ENCODE results near the gene CMBL. TPM values are rescaled to one million over a fixed set of nuclear protein-coding genes. Genes with fewer than 3 reads are reported as not detected.
A peak's percentile ranks its signal among the peaks of the same experiment; 100 is the strongest.

The CMBL gene
- total and polyA plus RNA-seq, 5 donors from 2014 or later = 0.13 to 0.59 (median 0.33) TPM; not detected in 2

GRCh38 chr5:10283927-10284635, 23.6 kb downstream of the CMBL start:
- Histone ChIP-seq H3K4me3 (ENCODE audit: low read depth, low read length) (peak overlapping the region; percentile 2), H3K27me3 (ENCODE audit: control insufficient read depth, insufficient read depth, low read length) (no peaks in the 10 kb centered on the region), H3K27ac (ENCODE audit: insufficient read depth, low read length, poor library complexity, severe bottlenecking) (no peak overlapping the region), H3K9me3 (ENCODE audit: control insufficient read depth in 2 of 2, low read length in 2 of 2) (no peaks in the 10 kb centered on the region), H3K36me3 (ENCODE audit: control insufficient read depth, insufficient read depth, low read length) (no peaks in the 10 kb centered on the region), H3K4me1 (ENCODE audit: control insufficient read depth, insufficient read depth, low read length, poor library complexity, severe bottlenecking) (peaks cover 6% of the 10 kb centered on the region)
- DNase-seq (peak; percentile 58 to 83 (median 72)), ATAC-seq (ENCODE audit: low read depth in 2 of 2) (peak; percentile 86 to 90)
- H3K27ac Mint-ChIP-seq = peak overlapping the region in 2 of 3 donors; percentile 22 to 40
- peaks cover 5% of the 10 kb centered on the region for H3K27me3 Mint-ChIP-seq
- H3K4me3 Mint-ChIP-seq = no peak overlapping the region
- H3K36me3 Mint-ChIP-seq = no peaks in the 10 kb centered on the region
- peaks cover 0 to 16% (median 5%) of the 10 kb centered on the region in 4 donors for H3K4me1 Mint-ChIP-seq
- H3K9me3 Mint-ChIP-seq = no peaks in the 10 kb centered on the region

GRCh38 chr5:10279925-10280720, 27.6 kb downstream of the CMBL start:
- ATAC-seq (ENCODE audit: low read depth in 2 of 2) (no peak), DNase-seq (no peak)
- no peak overlapping the region for H3K27ac Mint-ChIP-seq
- H3K27me3 Mint-ChIP-seq = no peaks in the 10 kb centered on the region
- Histone ChIP-seq H3K27ac (ENCODE audit: insufficient read depth, low read length, poor library complexity, severe bottlenecking) (no peak overlapping the region), H3K9me3 (ENCODE audit: control insufficient read depth in 2 of 2, low read length in 2 of 2) (no peaks in the 10 kb centered on the region), H3K27me3 (ENCODE audit: control insufficient read depth, insufficient read depth, low read length) (no peaks in the 10 kb centered on the region), H3K4me1 (ENCODE audit: control insufficient read depth, insufficient read depth, low read length, poor library complexity, severe bottlenecking) (peaks cover 6% of the 10 kb centered on the region), H3K4me3 (ENCODE audit: low read depth, low read length) (no peak overlapping the region), H3K36me3 (ENCODE audit: control insufficient read depth, insufficient read depth, low read length) (no peaks in the 10 kb centered on the region)
- no peaks in the 10 kb centered on the region for H3K9me3 Mint-ChIP-seq
- no peaks in the 10 kb centered on the region for H3K36me3 Mint-ChIP-seq
- H3K4me1 Mint-ChIP-seq = peaks cover 0 to 19% (median 5%) of the 10 kb centered on the region in 4 donors
- H3K4me3 Mint-ChIP-seq = no peak overlapping the region

GRCh38 chr5:10279328-10279727, 28.4 kb downstream of the CMBL start:
- DNase-seq = no peak
- Histone ChIP-seq H3K4me1 (ENCODE audit: control insufficient read depth, insufficient read depth, low read length, poor library complexity, severe bottlenecking) (peaks cover 6% of the 10 kb centered on the region), H3K4me3 (ENCODE audit: low read depth, low read length) (no peak overlapping the region), H3K9me3 (ENCODE audit: control insufficient read depth in 2 of 2, low read length in 2 of 2) (no peaks in the 10 kb centered on the region), H3K27me3 (ENCODE audit: control insufficient read depth, insufficient read depth, low read length) (no peaks in the 10 kb centered on the region), H3K36me3 (ENCODE audit: control insufficient read depth, insufficient read depth, low read length) (no peaks in the 10 kb centered on the region), H3K27ac (ENCODE audit: insufficient read depth, low read length, poor library complexity, severe bottlenecking) (no peak overlapping the region)
- H3K4me3 Mint-ChIP-seq = no peak overlapping the region
- no peaks in the 10 kb centered on the region for H3K36me3 Mint-ChIP-seq
- no peaks in the 10 kb centered on the region for H3K9me3 Mint-ChIP-seq
- no peaks in the 10 kb centered on the region for H3K27me3 Mint-ChIP-seq
- ATAC-seq (ENCODE audit: low read depth in 2 of 2) = no peak
- no peak overlapping the region for H3K27ac Mint-ChIP-seq
- peaks cover 0 to 24% (median 7%) of the 10 kb centered on the region in 4 donors for H3K4me1 Mint-ChIP-seq

GRCh38 chr5:10278658-10279279, 28.9 kb downstream of the CMBL start:
- DNase-seq (no peak), ATAC-seq (ENCODE audit: low read depth in 2 of 2) (no peak)
- no peaks in the 10 kb centered on the region for H3K36me3 ChIP-seq (ENCODE audit: control insufficient read depth, insufficient read depth, low read length)
- no peaks in the 10 kb centered on the region for H3K27me3 Mint-ChIP-seq
- H3K9me3 Mint-ChIP-seq = peaks cover 0 to 4% (median 0%) of the 10 kb centered on the region in 7 donors
- H3K4me1 Mint-ChIP-seq = peaks cover 0 to 20% (median 5%) of the 10 kb centered on the region in 4 donors
- no peak overlapping the region for H3K27ac ChIP-seq (ENCODE audit: insufficient read depth, low read length, poor library complexity, severe bottlenecking)
- no peaks in the 10 kb centered on the region for H3K36me3 Mint-ChIP-seq
- peaks cover 1% of the 10 kb centered on the region for H3K4me1 ChIP-seq (ENCODE audit: control insufficient read depth, insufficient read depth, low read length, poor library complexity, severe bottlenecking)
- H3K4me3 ChIP-seq (ENCODE audit: low read depth, low read length) = no peak overlapping the region
- no peaks in the 10 kb centered on the region for H3K27me3 ChIP-seq (ENCODE audit: control insufficient read depth, insufficient read depth, low read length)
- H3K27ac Mint-ChIP-seq = no peak overlapping the region
- no peak overlapping the region for H3K4me3 Mint-ChIP-seq
- H3K9me3 ChIP-seq (ENCODE audit: control insufficient read depth in 2 of 2, low read length in 2 of 2) = no peaks in the 10 kb centered on the region

- Histone ChIP-seq H3K27me3 (ENCODE audit: control insufficient read depth, insufficient read depth, low read length) (no peaks in the 10 kb centered on the region), H3K4me3 (ENCODE audit: low read depth, low read length) (no peak overlapping the region), H3K27ac (ENCODE audit: insufficient read depth, low read length, poor library complexity, severe bottlenecking) (no peak overlapping the region), H3K9me3 (ENCODE audit: control insufficient read depth in 2 of 2, low read length in 2 of 2) (no peaks in the 10 kb centered on the region), H3K4me1 (ENCODE audit: control insufficient read depth, insufficient read depth, low read length, poor library complexity, severe bottlenecking) (no peaks in the 10 kb centered on the region), H3K36me3 (ENCODE audit: control insufficient read depth, insufficient read depth, low read length) (no peaks in the 10 kb centered on the region)
- peaks cover 0 to 21% (median 2%) of the 10 kb centered on the region in 4 donors for H3K4me1 Mint-ChIP-seq
- ATAC-seq (ENCODE audit: low read depth in 2 of 2) = no peak
- H3K27me3 Mint-ChIP-seq = peaks cover 4% of the 10 kb centered on the region
- DNase-seq = no peak
- H3K36me3 Mint-ChIP-seq = no peaks in the 10 kb centered on the region
- no peak overlapping the region for H3K4me3 Mint-ChIP-seq
- no peak overlapping the region for H3K27ac Mint-ChIP-seq
- peaks cover 0 to 5% (median 0%) of the 10 kb centered on the region in 7 donors for H3K9me3 Mint-ChIP-seq
These were observed 29.7 kb downstream of the CMBL start for GRCh38 chr5:10277773-10278630.

- no peak overlapping the region for H3K4me3 ChIP-seq (ENCODE audit: low read depth, low read length)
- H3K27ac Mint-ChIP-seq = no peak overlapping the region
- H3K4me1 Mint-ChIP-seq = peaks cover 0 to 24% (median 2%) of the 10 kb centered on the region in 4 donors
- H3K9me3 ChIP-seq (ENCODE audit: control insufficient read depth in 2 of 2, low read length in 2 of 2) = no peaks in the 10 kb centered on the region
- H3K36me3 ChIP-seq (ENCODE audit: control insufficient read depth, insufficient read depth, low read length) = no peaks in the 10 kb centered on the region
- DNase-seq = no peak
- no peaks in the 10 kb centered on the region for H3K36me3 Mint-ChIP-seq
- peaks cover 9% of the 10 kb centered on the region for H3K27me3 Mint-ChIP-seq
- peaks cover 0 to 5% (median 0%) of the 10 kb centered on the region in 7 donors for H3K9me3 Mint-ChIP-seq
- no peaks in the 10 kb centered on the region for H3K4me1 ChIP-seq (ENCODE audit: control insufficient read depth, insufficient read depth, low read length, poor library complexity, severe bottlenecking)
- no peak overlapping the region for H3K27ac ChIP-seq (ENCODE audit: insufficient read depth, low read length, poor library complexity, severe bottlenecking)
- no peak for ATAC-seq (ENCODE audit: low read depth in 2 of 2)
- H3K4me3 Mint-ChIP-seq = no peak overlapping the region
- no peaks in the 10 kb centered on the region for H3K27me3 ChIP-seq (ENCODE audit: control insufficient read depth, insufficient read depth, low read length)
These were observed 31.0 kb downstream of the CMBL start for GRCh38 chr5:10276691-10277090.

GRCh38 chr5:10275991-10276390, 31.7 kb downstream of the CMBL start:
- Mint-ChIP-seq H3K27ac (peak overlapping the region in 1 of 3 donors; percentile 29), H3K27me3 (peaks cover 9% of the 10 kb centered on the region), H3K9me3 (peaks cover 0 to 5% (median 0%) of the 10 kb centered on the region in 7 donors), H3K4me3 (no peak overlapping the region), H3K4me1 (peaks cover 0 to 24% (median 2%) of the 10 kb centered on the region in 4 donors), H3K36me3 (no peaks in the 10 kb centered on the region)
- Histone ChIP-seq H3K27ac (ENCODE audit: insufficient read depth, low read length, poor library complexity, severe bottlenecking) (no peak overlapping the region), H3K4me3 (ENCODE audit: low read depth, low read length) (no peak overlapping the region), H3K4me1 (ENCODE audit: control insufficient read depth, insufficient read depth, low read length, poor library complexity, severe bottlenecking) (no peaks in the 10 kb centered on the region), H3K27me3 (ENCODE audit: control insufficient read depth, insufficient read depth, low read length) (no peaks in the 10 kb centered on the region), H3K9me3 (ENCODE audit: control insufficient read depth in 2 of 2, low read length in 2 of 2) (no peaks in the 10 kb centered on the region), H3K36me3 (ENCODE audit: control insufficient read depth, insufficient read depth, low read length) (no peaks in the 10 kb centered on the region)
- ATAC-seq (ENCODE audit: low read depth in 2 of 2) = no peak
- no peak for DNase-seq

Data from CD4-positive, CD25-positive, alpha-beta regulatory T cell (primary cell).